ENCODE results near the gene DNAJB6. TPM values are rescaled to one million over a fixed set of nuclear protein-coding genes. Genes with fewer than 3 reads are reported as not detected.

DNAJB6 gene
- total RNA-seq, 1 donor from 2014 or later: 126 TPM

DNA sequence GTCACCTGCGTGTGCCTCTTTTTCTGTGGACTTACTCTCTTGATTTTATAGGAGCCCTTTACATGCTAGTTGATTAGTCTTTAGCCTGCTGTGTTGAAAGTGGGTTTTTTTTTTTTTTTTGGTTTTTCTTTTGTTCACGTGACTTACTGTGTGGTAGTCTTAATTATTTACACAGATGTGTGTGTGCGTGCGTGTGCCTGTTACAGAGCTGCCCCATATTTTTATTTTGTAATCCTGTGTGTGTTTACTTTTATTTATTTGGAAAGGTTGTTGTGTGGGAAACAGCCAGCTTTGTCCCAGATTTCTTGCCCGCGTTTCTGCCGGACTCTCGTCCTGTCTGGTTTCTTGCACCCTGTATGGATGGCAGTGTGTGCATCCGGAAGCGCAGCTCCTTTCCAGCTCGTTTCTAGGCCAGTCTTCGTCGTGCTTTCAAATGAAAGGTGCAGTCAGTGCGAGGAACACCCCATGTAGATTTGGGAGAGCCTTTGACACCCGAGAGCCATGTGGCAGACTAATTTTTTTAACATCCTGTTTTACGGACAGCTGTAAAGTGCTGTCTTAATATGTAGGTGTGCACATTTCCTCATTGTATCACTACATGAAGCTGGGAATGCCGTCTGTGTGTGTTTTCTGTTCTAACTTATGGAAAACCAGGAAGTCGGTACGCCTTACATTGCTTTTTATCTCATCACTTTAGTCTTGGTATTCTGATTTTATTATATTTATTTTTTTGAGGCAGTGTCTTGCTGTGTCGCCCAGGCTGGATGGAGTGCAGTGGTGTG, 55.6 kb downstream of the DNAJB6 start:
- H3K27me3 ChIP-seq (ENCODE audit: control insufficient read depth, insufficient read depth, low read length): no peaks in the 10 kb centered on the region
- DNase-seq (ENCODE audit: low read depth): no peak
- no peaks in the 10 kb centered on the region for H3K36me3 ChIP-seq (ENCODE audit: control insufficient read depth, insufficient read depth, low read length)
- no peak overlapping the region for H3K4me3 ChIP-seq (ENCODE audit: low read depth, low read length)
- TF ChIP-seq, protein P1, sequence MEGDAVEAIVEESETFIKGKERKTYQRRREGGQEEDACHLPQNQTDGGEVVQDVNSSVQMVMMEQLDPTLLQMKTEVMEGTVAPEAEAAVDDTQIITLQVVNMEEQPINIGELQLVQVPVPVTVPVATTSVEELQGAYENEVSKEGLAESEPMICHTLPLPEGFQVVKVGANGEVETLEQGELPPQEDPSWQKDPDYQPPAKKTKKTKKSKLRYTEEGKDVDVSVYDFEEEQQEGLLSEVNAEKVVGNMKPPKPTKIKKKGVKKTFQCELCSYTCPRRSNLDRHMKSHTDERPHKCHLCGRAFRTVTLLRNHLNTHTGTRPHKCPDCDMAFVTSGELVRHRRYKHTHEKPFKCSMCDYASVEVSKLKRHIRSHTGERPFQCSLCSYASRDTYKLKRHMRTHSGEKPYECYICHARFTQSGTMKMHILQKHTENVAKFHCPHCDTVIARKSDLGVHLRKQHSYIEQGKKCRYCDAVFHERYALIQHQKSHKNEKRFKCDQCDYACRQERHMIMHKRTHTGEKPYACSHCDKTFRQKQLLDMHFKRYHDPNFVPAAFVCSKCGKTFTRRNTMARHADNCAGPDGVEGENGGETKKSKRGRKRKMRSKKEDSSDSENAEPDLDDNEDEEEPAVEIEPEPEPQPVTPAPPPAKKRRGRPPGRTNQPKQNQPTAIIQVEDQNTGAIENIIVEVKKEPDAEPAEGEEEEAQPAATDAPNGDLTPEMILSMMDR (IDR thresholded peaks at IDR 0.05; ENCODE audit: insufficient read depth, low read length, poor library complexity, severe bottlenecking): no peak

DNA sequence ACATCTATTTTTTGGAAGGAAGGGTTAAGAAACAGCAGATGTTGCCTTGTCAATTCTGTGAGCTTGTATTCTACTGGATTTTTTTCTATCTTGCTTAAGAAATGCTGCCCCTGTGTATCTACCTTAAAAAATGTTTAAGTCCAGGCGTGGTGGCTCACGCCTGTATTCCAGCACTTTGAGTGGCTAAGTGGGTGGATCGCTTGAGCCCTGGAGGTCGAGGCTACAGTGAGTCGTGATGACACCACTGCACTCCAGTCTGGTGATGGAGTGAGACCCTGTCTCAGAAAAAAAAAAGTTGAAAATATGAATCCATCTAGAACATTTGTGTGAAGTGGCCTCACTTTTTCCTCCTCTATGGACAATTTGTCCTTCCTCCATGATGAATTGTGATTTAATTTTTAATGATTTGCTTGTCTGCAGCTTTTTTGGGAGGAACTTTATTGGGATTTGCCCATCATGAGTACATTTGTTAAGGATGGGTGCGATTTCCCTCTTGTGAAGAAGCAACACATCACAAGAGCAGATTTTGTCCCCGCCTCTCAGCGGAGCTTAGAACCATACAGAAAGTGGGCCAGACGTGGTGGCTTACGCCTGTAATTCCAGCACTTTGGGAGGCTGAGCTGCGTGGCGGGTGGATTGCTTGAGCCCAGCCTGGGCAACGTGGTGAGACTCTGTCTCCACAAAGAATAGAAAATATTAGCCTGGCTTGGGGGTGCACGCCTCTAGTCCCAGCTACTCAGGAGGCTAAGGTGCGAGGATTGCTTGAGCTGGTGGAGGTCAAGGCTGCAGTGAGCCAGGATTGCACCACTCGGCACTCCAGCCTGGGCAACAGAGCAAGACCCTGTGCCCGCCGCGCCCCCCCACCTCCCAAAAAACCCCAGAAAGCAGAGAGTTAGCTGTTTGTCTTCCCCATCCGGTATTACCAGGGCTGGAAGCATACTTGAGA, 57.7 kb downstream of the DNAJB6 start:
- no peak for DNase-seq (ENCODE audit: low read depth)
- Histone ChIP-seq H3K27me3 (ENCODE audit: control insufficient read depth, insufficient read depth, low read length) (no peaks in the 10 kb centered on the region), H3K36me3 (ENCODE audit: control insufficient read depth, insufficient read depth, low read length) (no peaks in the 10 kb centered on the region), H3K4me3 (ENCODE audit: low read depth, low read length) (no peak overlapping the region)
- TF ChIP-seq, protein P1 (IDR thresholded peaks at IDR 0.05; ENCODE audit: insufficient read depth, low read length, poor library complexity, severe bottlenecking): no peak

DNA sequence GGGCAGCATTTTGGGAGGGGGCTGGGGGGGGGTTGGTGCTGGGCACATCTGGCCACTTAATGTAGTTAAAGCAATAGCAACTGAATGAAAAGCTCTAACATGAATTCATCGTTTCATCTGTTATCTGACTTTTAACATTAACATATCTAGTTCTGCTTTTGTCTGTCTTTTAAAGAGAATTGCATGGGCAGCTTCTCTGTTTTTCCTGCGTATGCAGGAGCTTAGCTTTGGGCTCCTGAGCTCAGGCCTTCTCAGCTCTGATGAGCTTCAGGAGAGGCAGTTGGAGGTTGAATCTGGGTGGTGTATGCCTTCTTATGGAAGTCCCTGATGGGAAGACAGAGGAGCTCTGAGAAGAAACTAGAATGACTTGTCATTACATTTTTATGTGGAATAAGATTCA, 58.4 kb downstream of the DNAJB6 start:
- Histone ChIP-seq H3K27me3 (ENCODE audit: control insufficient read depth, insufficient read depth, low read length) (no peaks in the 10 kb centered on the region), H3K36me3 (ENCODE audit: control insufficient read depth, insufficient read depth, low read length) (no peaks in the 10 kb centered on the region), H3K4me3 (ENCODE audit: low read depth, low read length) (no peak overlapping the region)
- no peak for DNase-seq (ENCODE audit: low read depth)
- TF ChIP-seq, protein P1 (IDR thresholded peaks at IDR 0.05; ENCODE audit: insufficient read depth, low read length, poor library complexity, severe bottlenecking): no peak

- TF ChIP-seq, protein P1 (IDR thresholded peaks at IDR 0.05; ENCODE audit: insufficient read depth, low read length, poor library complexity, severe bottlenecking): no peak
These were observed 59.7 kb downstream of the DNAJB6 start for GRCh38 chr7:157396316-157397035.

GRCh38 chr7:157397036-157397720, 60.4 kb downstream of the DNAJB6 start:
- no peaks in the 10 kb centered on the region for H3K27me3 ChIP-seq (ENCODE audit: control insufficient read depth, insufficient read depth, low read length)
- DNase-seq (ENCODE audit: low read depth): no peak
- no peaks in the 10 kb centered on the region for H3K36me3 ChIP-seq (ENCODE audit: control insufficient read depth, insufficient read depth, low read length)

More at GRCh38 chr7:157396316-157397035, 59.7 kb downstream of the DNAJB6 start:
- no peak for DNase-seq (ENCODE audit: low read depth)
- no peak overlapping the region for H3K4me3 ChIP-seq (ENCODE audit: low read depth, low read length)
- no peaks in the 10 kb centered on the region for H3K36me3 ChIP-seq (ENCODE audit: control insufficient read depth, insufficient read depth, low read length)
- no peaks in the 10 kb centered on the region for H3K27me3 ChIP-seq (ENCODE audit: control insufficient read depth, insufficient read depth, low read length)

More at GRCh38 chr7:157397036-157397720, 60.4 kb downstream of the DNAJB6 start:
- TF ChIP-seq, protein P1 (IDR thresholded peaks at IDR 0.05; ENCODE audit: insufficient read depth, low read length, poor library complexity, severe bottlenecking): no peak
- no peak overlapping the region for H3K4me3 ChIP-seq (ENCODE audit: low read depth, low read length)

All from kidney epithelial cell (primary cell).